Measurements from ENCODE around the gene RPS6KA5. TPM values are rescaled to one million over a fixed set of nuclear protein-coding genes. Genes with fewer than 3 reads are reported as not detected.
"Not testable (repeated sequence)": the region's sequence is repeated elsewhere in the genome, so short reads cannot be mapped to it uniquely, and the experiment has no call there.

The RPS6KA5 gene
- total RNA-seq, 2 donors from 2014 or later, result 3.3 to 5.1 TPM

- H3K9me3 Mint-ChIP-seq, result no peaks in the 10 kb centered on the region
- DNase-seq, result no peak
- Histone ChIP-seq H3K36me3 (ENCODE audit: control insufficient read depth, insufficient read depth, low read length) (no peaks in the 10 kb centered on the region), H3K4me1 (ENCODE audit: control insufficient read depth, insufficient read depth, low read length) (no peaks in the 10 kb centered on the region), H3K9ac (ENCODE audit: extremely low read depth, low read length, poor library complexity, severe bottlenecking) (no peak overlapping the region), H3K27ac (ENCODE audit: low read depth, low read length) (no peak overlapping the region), H3K9me3 (ENCODE audit: control insufficient read depth, low read length) (no peaks in the 10 kb centered on the region), H3K27me3 (ENCODE audit: control insufficient read depth, insufficient read depth, low read length, poor library complexity, severe bottlenecking) (no peaks in the 10 kb centered on the region), H3K4me3 (ENCODE audit: low read length) (no peak overlapping the region)
- TF ChIP-seq, protein P1, sequence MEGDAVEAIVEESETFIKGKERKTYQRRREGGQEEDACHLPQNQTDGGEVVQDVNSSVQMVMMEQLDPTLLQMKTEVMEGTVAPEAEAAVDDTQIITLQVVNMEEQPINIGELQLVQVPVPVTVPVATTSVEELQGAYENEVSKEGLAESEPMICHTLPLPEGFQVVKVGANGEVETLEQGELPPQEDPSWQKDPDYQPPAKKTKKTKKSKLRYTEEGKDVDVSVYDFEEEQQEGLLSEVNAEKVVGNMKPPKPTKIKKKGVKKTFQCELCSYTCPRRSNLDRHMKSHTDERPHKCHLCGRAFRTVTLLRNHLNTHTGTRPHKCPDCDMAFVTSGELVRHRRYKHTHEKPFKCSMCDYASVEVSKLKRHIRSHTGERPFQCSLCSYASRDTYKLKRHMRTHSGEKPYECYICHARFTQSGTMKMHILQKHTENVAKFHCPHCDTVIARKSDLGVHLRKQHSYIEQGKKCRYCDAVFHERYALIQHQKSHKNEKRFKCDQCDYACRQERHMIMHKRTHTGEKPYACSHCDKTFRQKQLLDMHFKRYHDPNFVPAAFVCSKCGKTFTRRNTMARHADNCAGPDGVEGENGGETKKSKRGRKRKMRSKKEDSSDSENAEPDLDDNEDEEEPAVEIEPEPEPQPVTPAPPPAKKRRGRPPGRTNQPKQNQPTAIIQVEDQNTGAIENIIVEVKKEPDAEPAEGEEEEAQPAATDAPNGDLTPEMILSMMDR (conservative IDR thresholded peaks at IDR 0.05), result no peak
- H3K27me3 Mint-ChIP-seq (ENCODE audit: insufficient read depth), result peaks cover 2% of the 10 kb centered on the region
- no peaks in the 10 kb centered on the region for H3K36me3 Mint-ChIP-seq (ENCODE audit: low read depth)
- no peak overlapping the region for H3K27ac Mint-ChIP-seq
- H3K4me3 Mint-ChIP-seq, result no peak overlapping the region
- 90 to 100% methylated on average over 2 to 7 of the region's 7 CpGs for WGBS, 2 experiments (ENCODE audit: insufficient coverage in 1 of 2, insufficient read length in 1 of 2)
- H3K4me1 Mint-ChIP-seq, result no peaks in the 10 kb centered on the region
Observed at GRCh38 chr14:91089958-91090535, 29.6 kb upstream of the RPS6KA5 start.

DNA sequence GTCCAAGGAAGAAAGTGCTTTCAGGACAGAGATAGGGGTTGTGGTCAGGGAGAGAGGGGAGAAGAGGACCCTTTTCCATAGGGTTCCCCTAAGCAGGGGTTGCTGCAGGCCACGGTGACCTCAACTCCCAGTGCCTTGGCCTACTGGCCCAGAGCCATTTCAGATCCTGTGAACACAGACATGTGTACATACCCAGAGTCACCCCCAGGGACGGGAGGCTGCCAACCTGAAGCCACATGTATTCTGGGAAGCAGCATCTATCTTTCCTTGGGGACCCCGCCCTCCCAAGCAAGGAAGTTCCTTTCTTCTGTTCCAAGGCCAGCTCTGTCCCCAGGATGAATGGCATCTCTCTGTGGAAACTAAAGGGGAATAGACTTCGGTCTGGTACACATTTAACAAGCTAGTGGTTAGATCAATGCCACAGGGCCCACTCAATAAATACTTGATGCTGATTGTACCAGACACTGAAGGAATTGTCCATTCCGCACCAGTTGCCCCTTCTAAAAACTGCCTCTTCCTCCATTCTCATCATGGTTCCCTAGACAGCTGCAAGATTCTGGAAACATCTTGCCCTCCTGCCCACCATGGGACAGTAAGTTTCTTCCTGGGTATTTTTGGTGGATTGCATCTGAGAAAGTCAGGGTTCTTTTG lies 28.3 kb upstream of the RPS6KA5 start:
- Mint-ChIP-seq H3K9me3 (no peaks in the 10 kb centered on the region), H3K27me3 (ENCODE audit: insufficient read depth) (peaks cover 2% of the 10 kb centered on the region), H3K27ac (no peak overlapping the region), H3K4me1 (no peaks in the 10 kb centered on the region), H3K4me3 (no peak overlapping the region), H3K36me3 (ENCODE audit: low read depth) (no peaks in the 10 kb centered on the region)
- H3K27ac ChIP-seq (ENCODE audit: low read depth, low read length), result no peak overlapping the region
- H3K4me3 ChIP-seq (ENCODE audit: low read length), result no peak overlapping the region
- DNase-seq, result no peak
- no peaks in the 10 kb centered on the region for H3K27me3 ChIP-seq (ENCODE audit: control insufficient read depth, insufficient read depth, low read length, poor library complexity, severe bottlenecking)
- H3K4me1 ChIP-seq (ENCODE audit: control insufficient read depth, insufficient read depth, low read length), result no peaks in the 10 kb centered on the region
- H3K36me3 ChIP-seq (ENCODE audit: control insufficient read depth, insufficient read depth, low read length), result no peaks in the 10 kb centered on the region
- WGBS, 2 experiments (ENCODE audit: insufficient coverage in 1 of 2, insufficient read length in 1 of 2), result 81 to 90% methylated on average over 4 to 5 of the region's 5 CpGs
- H3K9me3 ChIP-seq (ENCODE audit: control insufficient read depth, low read length), result no peaks in the 10 kb centered on the region
- TF ChIP-seq, protein P1 (conservative IDR thresholded peaks at IDR 0.05), result no peak
- H3K9ac ChIP-seq (ENCODE audit: extremely low read depth, low read length, poor library complexity, severe bottlenecking), result no peak overlapping the region

DNA sequence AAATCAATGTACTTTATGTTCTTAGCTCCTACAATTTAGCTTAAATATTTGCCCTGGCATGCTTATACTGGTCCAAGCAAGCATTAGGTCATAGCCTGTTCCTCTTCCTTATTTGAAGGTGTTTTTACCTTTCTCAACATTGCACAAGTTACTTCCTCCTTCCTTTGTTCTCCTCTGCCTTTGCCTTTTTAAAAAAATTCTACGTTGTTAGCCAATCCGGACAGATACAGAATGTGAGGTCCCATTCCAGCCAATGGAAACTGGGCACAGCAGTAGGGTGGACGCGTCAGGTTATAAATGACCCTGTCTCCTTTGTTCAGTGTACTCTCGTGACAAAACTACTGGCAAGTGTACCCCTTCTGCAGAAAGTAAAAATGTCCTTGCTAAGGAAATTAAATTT lies 27.0 kb upstream of the RPS6KA5 start:
- not testable (repeated sequence) for DNase-seq; H3K27me3 Mint-ChIP-seq (ENCODE audit: insufficient read depth); H3K36me3 ChIP-seq (ENCODE audit: control insufficient read depth, insufficient read depth, low read length); H3K27ac ChIP-seq (ENCODE audit: low read depth, low read length); H3K36me3 Mint-ChIP-seq (ENCODE audit: low read depth); H3K9ac ChIP-seq (ENCODE audit: extremely low read depth, low read length, poor library complexity, severe bottlenecking); H3K4me3 Mint-ChIP-seq; H3K9me3 Mint-ChIP-seq; H3K27me3 ChIP-seq (ENCODE audit: control insufficient read depth, insufficient read depth, low read length, poor library complexity, severe bottlenecking); H3K4me3 ChIP-seq (ENCODE audit: low read length); H3K27ac Mint-ChIP-seq; H3K9me3 ChIP-seq (ENCODE audit: control insufficient read depth, low read length); H3K4me1 ChIP-seq (ENCODE audit: control insufficient read depth, insufficient read depth, low read length); H3K4me1 Mint-ChIP-seq
- WGBS, 2 experiments (ENCODE audit: insufficient coverage in 1 of 2, insufficient read length in 1 of 2), result 89 to 91% methylated on average over 4 to 5 of the region's 5 CpGs

Data from endodermal cell (in vitro differentiated cells).